Measurements from ENCODE around the gene SH3RF1.

GRCh38 chr4:169309326-169309967 is 38.7 kb upstream of the SH3RF1 start:
- TF ChIP-seq CTCF (IDR thresholded peaks at IDR 0.05), result no peak
- TF ChIP-seq EP300 (IDR thresholded peaks at IDR 0.05), result no peak
